Superior temporal gyrus (tissue), 1 donor: Measurements from ENCODE around the gene FTO.

Experiments
- DNase-seq: peaks from one replicate; pipeline ENCODE4 v3.0.0-alpha.2; 2016; ENCODE audit errors: extremely low spot score

FTO gene

GRCh38 chr16:53964145-53964790 is 260.3 kb downstream of the FTO start:
- no peak for DNase-seq

GRCh38 chr16:53966821-53967571 is 263.0 kb downstream of the FTO start:
- peak; percentile 38 for DNase-seq

GRCh38 chr16:53967572-53967971 is 263.6 kb downstream of the FTO start:
- no peak for DNase-seq

- no peak for DNase-seq
These were observed 264.5 kb downstream of the FTO start for GRCh38 chr16:53968454-53968853.

GRCh38 chr16:53968896-53969295 is 264.9 kb downstream of the FTO start:
- DNase-seq = no peak

GRCh38 chr16:53971616-53972015 is 267.7 kb downstream of the FTO start:
- no peak for DNase-seq

- no peak for DNase-seq
These were observed 269.1 kb downstream of the FTO start for GRCh38 chr16:53973021-53973420.

- no peak for DNase-seq
These were observed 270.6 kb downstream of the FTO start for GRCh38 chr16:53974484-53975080.

GRCh38 chr16:53980675-53981074 is 276.7 kb downstream of the FTO start:
- DNase-seq = no peak

- DNase-seq = no peak
These were observed 278.7 kb downstream of the FTO start for GRCh38 chr16:53982631-53983042.

GRCh38 chr16:53984936-53985335 is 281.0 kb downstream of the FTO start:
- DNase-seq = no peak

- DNase-seq = no peak
These were observed 281.9 kb downstream of the FTO start for GRCh38 chr16:53985861-53986260.

GRCh38 chr16:53986793-53987192 is 282.8 kb downstream of the FTO start:
- DNase-seq = no peak

- no peak for DNase-seq
These were observed 284.2 kb downstream of the FTO start for GRCh38 chr16:53988136-53988535.

GRCh38 chr16:53989597-53989996 is 285.6 kb downstream of the FTO start:
- no peak for DNase-seq

GRCh38 chr16:53991754-53992378 is 287.9 kb downstream of the FTO start:
- no peak for DNase-seq

- no peak for DNase-seq
These were observed 291.4 kb downstream of the FTO start for GRCh38 chr16:53995378-53995777.

- DNase-seq = no peak
These were observed 293.0 kb downstream of the FTO start for GRCh38 chr16:53996961-53997360.

- no peak for DNase-seq
These were observed 294.3 kb downstream of the FTO start for GRCh38 chr16:53998024-53998810.

- no peak for DNase-seq
These were observed 295.1 kb downstream of the FTO start for GRCh38 chr16:53998966-53999522.

GRCh38 chr16:53999841-54000240 is 295.9 kb downstream of the FTO start:
- no peak for DNase-seq
